ENCODE data around the gene DVL1. TPM values are rescaled to one million over a fixed set of nuclear protein-coding genes. Genes with fewer than 3 reads are reported as not detected.

The DVL1 gene
- total RNA-seq, 1 experiment from 2014 or later, result 91.4 TPM

GRCh38 chr1:1334835-1335234 is 14.4 kb downstream of the DVL1 start (continued):
- TF ChIP-seq ZNF425 (CRISPR knock-in tag; conservative IDR thresholded peaks at IDR 0.05) (peak; percentile 72; the same call in 1 of the 2 replicates), GABPB1 (CRISPR knock-in tag; IDR thresholded peaks at IDR 0.05) (no peak; the same call in 1 of the 2 replicates), JAZF1 (CRISPR knock-in tag; IDR thresholded peaks at IDR 0.05) (no peak), ZNF317 (CRISPR knock-in tag; IDR thresholded peaks at IDR 0.05; ENCODE audit: borderline replicate concordance, low read depth) (peak; percentile 93), RELA (CRISPR knock-in tag; IDR thresholded peaks at IDR 0.05; ENCODE audit: borderline replicate concordance) (peak; percentile 100), CTCF (IDR thresholded peaks at IDR 0.05) (no peak), PRRX2 (CRISPR knock-in tag; IDR thresholded peaks at IDR 0.05) (peak; percentile 86; the same call in 1 of the 2 replicates), TP53 (CRISPR knock-in tag; IDR thresholded peaks at IDR 0.05) (peak; percentile 100), USF2 (CRISPR knock-in tag; IDR thresholded peaks at IDR 0.05) (peak; percentile 73), SMAD4 (CRISPR knock-in tag; IDR thresholded peaks at IDR 0.05) (peak; percentile 100), FOXJ3 (CRISPR knock-in tag; IDR thresholded peaks at IDR 0.05; ENCODE audit: borderline replicate concordance) (peak; percentile 99), NR2C2 (CRISPR knock-in tag; IDR thresholded peaks at IDR 0.05) (peak; percentile 95), ZNF121 (CRISPR knock-in tag; IDR thresholded peaks at IDR 0.05) (peak; percentile 99), ETV6 (CRISPR knock-in tag; IDR thresholded peaks at IDR 0.05) (peak; percentile 99)
- TF ChIP-seq, protein P1, sequence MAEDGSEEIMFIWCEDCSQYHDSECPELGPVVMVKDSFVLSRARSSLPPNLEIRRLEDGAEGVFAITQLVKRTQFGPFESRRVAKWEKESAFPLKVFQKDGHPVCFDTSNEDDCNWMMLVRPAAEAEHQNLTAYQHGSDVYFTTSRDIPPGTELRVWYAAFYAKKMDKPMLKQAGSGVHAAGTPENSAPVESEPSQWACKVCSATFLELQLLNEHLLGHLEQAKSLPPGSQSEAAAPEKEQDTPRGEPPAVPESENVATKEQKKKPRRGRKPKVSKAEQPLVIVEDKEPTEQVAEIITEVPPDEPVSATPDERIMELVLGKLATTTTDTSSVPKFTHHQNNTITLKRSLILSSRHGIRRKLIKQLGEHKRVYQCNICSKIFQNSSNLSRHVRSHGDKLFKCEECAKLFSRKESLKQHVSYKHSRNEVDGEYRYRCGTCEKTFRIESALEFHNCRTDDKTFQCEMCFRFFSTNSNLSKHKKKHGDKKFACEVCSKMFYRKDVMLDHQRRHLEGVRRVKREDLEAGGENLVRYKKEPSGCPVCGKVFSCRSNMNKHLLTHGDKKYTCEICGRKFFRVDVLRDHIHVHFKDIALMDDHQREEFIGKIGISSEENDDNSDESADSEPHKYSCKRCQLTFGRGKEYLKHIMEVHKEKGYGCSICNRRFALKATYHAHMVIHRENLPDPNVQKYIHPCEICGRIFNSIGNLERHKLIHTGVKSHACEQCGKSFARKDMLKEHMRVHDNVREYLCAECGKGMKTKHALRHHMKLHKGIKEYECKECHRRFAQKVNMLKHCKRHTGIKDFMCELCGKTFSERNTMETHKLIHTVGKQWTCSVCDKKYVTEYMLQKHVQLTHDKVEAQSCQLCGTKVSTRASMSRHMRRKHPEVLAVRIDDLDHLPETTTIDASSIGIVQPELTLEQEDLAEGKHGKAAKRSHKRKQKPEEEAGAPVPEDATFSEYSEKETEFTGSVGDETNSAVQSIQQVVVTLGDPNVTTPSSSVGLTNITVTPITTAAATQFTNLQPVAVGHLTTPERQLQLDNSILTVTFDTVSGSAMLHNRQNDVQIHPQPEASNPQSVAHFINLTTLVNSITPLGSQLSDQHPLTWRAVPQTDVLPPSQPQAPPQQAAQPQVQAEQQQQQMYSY (CRISPR knock-in tag; IDR thresholded peaks at IDR 0.05), result peak; percentile 90
- TF ChIP-seq, protein P2, sequence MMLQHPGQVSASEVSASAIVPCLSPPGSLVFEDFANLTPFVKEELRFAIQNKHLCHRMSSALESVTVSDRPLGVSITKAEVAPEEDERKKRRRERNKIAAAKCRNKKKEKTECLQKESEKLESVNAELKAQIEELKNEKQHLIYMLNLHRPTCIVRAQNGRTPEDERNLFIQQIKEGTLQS (CRISPR knock-in tag; conservative IDR thresholded peaks at IDR 0.05), result peak; percentile 95
- TF ChIP-seq, protein P3, sequence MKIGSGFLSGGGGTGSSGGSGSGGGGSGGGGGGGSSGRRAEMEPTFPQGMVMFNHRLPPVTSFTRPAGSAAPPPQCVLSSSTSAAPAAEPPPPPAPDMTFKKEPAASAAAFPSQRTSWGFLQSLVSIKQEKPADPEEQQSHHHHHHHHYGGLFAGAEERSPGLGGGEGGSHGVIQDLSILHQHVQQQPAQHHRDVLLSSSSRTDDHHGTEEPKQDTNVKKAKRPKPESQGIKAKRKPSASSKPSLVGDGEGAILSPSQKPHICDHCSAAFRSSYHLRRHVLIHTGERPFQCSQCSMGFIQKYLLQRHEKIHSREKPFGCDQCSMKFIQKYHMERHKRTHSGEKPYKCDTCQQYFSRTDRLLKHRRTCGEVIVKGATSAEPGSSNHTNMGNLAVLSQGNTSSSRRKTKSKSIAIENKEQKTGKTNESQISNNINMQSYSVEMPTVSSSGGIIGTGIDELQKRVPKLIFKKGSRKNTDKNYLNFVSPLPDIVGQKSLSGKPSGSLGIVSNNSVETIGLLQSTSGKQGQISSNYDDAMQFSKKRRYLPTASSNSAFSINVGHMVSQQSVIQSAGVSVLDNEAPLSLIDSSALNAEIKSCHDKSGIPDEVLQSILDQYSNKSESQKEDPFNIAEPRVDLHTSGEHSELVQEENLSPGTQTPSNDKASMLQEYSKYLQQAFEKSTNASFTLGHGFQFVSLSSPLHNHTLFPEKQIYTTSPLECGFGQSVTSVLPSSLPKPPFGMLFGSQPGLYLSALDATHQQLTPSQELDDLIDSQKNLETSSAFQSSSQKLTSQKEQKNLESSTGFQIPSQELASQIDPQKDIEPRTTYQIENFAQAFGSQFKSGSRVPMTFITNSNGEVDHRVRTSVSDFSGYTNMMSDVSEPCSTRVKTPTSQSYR (CRISPR knock-in tag; IDR thresholded peaks at IDR 0.05), result peak; percentile 100
- TF ChIP-seq, protein P4, sequence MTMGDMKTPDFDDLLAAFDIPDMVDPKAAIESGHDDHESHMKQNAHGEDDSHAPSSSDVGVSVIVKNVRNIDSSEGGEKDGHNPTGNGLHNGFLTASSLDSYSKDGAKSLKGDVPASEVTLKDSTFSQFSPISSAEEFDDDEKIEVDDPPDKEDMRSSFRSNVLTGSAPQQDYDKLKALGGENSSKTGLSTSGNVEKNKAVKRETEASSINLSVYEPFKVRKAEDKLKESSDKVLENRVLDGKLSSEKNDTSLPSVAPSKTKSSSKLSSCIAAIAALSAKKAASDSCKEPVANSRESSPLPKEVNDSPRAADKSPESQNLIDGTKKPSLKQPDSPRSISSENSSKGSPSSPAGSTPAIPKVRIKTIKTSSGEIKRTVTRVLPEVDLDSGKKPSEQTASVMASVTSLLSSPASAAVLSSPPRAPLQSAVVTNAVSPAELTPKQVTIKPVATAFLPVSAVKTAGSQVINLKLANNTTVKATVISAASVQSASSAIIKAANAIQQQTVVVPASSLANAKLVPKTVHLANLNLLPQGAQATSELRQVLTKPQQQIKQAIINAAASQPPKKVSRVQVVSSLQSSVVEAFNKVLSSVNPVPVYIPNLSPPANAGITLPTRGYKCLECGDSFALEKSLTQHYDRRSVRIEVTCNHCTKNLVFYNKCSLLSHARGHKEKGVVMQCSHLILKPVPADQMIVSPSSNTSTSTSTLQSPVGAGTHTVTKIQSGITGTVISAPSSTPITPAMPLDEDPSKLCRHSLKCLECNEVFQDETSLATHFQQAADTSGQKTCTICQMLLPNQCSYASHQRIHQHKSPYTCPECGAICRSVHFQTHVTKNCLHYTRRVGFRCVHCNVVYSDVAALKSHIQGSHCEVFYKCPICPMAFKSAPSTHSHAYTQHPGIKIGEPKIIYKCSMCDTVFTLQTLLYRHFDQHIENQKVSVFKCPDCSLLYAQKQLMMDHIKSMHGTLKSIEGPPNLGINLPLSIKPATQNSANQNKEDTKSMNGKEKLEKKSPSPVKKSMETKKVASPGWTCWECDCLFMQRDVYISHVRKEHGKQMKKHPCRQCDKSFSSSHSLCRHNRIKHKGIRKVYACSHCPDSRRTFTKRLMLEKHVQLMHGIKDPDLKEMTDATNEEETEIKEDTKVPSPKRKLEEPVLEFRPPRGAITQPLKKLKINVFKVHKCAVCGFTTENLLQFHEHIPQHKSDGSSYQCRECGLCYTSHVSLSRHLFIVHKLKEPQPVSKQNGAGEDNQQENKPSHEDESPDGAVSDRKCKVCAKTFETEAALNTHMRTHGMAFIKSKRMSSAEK (CRISPR knock-in tag; IDR thresholded peaks at IDR 0.05; ENCODE audit: borderline replicate concordance), result peak; percentile 81; the same call in 1 of the 2 replicates

Measured in WTC11 (cell line).